Measurements from ENCODE around the gene ADD2.

The ADD2 gene

DNA sequence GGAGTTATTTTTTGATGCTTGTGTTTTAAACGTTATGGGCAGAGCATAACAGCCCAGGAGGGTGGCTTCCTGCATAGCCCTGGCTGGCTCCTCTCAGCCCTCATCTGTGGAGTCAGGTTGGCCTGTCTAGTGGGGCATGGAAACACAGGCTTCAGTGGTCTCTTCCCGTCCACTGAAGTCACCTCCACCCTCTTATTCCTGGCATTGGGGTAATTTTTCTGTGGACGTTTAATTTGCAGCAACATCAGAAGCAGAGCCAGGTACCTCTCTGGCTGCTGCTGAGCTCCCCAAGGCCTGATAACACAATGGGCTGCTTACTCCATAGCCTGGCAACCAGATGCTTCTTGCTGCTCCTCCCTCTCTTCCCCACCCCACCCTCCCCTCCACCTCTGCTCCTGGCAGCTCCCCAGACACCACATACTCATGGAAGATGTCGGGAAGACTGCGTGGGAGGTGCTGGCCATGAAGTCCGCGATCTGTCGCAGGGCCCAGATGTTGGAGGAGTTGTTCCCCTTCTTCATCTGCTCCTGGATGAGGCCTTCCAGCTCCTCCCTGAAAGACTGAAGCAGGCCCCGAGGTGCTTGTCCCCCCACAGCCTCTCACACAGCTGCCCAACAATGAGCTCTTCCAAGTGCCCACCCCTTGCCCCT, 64.0 kb downstream of the ADD2 start:
- DNase-seq (ENCODE audit: low read depth in 2 of 2), result no peak

DNA sequence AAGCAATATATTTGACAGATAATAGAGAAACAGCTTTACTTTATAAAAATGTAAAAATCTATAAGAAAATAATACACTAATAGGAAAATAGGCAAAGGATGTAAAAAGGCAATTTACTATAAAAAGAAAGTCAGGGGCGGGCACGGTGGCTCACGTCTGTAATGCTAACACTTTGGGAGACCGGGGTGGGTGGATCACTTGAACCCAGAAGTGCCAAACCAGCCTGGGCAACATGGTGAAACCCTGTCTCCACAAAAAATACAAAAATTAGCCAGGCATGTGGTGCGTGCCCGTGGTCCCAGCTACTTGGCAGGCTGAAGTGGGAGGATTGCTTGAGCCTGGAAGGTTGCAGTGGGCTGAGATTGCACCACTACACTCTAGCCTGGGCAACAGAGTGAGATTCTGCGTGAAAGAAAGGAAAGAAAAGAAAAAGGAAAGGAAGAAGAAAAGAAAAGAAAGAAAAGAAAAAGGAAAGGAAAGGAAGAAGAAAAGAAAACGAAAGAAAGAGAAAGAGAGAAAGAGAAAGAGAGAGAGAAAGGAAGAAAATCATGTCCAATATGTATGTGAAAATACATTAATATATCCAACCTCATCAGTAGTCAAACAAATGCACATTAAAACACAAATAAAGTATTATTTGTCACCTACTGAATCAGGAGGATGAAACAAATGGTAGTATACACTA, 65.1 kb downstream of the ADD2 start:
- no peak for DNase-seq (ENCODE audit: low read depth in 2 of 2)

DNA sequence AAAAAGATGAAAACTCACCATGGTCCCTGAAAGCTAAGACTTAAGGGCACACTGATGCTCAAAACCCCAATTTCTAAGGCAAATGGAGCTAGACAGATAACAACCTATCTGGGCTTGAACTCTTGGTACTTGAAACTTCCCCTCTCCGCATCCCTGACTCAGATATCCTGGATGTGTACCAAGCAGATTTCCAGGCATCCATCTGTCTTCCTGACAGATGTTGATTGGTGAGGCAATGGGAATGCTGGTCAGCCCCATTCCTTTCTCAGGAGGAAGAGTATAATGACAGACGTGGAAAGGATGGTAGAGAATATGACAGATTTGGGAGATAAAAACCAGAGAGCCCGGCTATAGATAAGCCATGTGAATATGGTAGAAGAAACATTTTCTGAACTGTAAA, 69.2 kb downstream of the ADD2 start:
- no peak for DNase-seq (ENCODE audit: low read depth in 2 of 2)

DNA sequence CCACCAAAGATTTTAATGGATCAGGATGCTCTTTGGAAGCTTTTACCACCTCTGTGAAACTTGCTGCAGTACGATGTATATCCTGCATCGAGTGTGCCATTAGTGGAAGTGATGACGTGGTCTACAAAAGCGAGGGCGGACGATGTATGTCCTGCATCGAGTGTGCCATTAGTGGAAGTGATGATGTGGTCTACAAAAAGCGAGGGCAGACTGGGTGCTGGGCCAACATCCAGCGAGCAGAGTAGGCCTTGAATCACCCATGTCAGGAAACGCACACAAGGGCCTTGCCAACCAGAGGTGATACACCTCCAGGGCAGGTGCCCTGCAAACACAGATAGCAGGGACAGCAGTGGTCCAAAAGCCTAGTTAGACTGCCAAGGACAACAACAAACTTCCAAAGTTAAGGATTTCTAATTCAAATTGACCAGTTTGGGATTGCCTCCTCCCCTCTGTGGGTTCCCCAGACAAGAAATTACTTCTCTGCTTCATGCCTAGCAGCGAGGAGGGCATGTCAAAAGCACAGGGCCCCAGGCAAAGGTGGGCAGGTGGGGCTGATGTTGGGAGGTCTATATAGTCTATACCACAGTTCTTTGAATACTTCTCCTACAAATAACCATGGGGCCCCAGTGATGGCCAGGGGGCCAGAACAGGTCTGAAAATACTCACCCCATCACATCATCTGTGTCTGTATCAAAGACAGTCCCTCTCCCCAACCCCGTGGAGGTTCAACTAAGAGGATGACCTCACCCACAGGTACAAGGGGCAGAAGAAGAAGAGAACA, 70.2 kb downstream of the ADD2 start:
- DNase-seq (ENCODE audit: low read depth in 2 of 2), result no peak

DNA sequence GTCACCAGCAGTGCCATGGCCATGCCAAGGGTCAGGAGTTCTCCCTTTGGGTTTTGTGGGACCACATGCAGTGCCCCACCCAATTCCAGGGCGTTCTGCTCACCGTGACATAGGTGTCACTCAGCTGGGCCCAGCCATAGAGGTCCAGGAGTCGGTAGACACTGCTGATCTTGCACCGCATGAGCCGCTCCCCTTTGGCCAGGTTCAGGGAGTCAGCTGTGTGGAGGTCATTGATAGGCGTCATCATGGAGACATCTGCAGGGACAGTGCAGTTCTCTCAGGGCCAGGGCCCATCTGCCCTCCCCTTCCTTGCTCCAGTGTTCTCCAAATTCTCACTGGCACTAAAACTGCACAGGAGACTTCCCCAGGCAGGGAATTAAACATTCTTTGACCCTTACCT, 71.9 kb downstream of the ADD2 start:
- no peak for DNase-seq (ENCODE audit: low read depth in 2 of 2)

DNA sequence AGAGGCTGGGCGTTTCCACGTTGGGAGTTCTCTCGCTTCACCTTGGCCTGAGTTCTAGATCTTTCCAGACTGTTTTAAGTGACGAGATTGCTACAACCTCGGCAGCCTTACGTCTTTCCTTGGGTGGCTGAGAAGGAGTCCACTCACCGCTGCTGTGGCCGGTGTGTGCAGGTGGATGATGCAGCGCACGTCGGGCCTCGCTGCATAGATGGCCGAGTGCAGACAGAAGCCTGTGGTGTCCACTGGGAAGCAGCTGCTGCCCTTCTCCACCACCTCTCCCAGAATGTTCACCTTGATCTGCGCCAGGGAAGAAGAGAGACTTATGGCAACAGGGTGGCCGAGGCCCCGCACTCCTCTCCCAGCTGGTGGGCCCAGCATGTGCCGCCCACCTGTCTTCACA, 75.7 kb downstream of the ADD2 start:
- DNase-seq (ENCODE audit: low read depth in 2 of 2), result no peak

DNA sequence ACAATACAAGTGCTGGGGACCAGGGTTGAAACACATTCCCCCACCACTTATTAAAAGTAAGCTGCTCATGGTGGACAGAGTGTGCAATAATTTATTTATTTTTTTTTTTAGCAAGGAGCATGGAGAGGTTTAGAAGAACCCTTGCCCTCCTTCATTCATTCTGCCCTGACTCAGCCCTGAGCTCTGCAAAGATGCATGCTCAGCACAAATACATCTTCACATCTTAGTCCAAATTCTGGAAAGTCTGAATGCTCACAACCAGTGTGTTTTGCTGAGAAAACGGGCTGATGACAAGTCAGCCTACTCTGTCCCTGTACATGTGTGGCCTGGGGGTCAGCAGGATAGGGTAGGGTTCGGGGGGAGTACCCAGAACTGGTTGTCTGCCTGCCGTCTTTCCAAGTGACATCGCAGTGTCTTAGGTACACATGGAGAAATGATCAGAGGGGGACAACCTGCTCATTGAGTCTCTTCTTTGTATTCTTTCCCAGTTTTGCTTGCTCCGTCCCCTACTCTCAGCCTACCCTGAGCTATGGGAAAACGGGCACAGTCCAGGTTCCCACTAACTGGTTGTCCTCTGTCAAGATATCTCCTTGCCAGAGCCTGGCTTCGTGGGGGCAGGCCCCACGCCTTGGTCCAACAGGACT, 76.4 kb downstream of the ADD2 start:
- no peak for DNase-seq (ENCODE audit: low read depth in 2 of 2)

DNA sequence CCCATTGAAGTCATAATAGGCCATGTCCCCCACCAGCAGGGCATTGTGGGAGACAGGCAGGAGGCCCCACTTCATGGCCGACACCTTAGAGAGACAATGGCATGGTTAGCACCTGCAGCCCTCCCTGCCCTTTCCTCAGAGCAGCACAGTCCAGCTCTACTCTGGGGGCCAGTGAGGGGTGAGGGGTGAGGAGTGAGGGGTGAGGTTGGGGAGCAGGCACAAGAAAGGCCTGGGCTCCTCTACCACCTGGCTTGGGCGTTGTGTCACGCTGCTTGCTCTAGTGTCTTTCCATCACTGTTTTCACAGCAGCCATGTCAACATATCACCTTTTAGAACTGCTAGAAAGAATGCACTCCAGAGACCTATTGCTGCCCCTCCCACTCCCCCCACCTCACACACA, 77.2 kb downstream of the ADD2 start:
- DNase-seq (ENCODE audit: low read depth in 2 of 2), result no peak

DNA sequence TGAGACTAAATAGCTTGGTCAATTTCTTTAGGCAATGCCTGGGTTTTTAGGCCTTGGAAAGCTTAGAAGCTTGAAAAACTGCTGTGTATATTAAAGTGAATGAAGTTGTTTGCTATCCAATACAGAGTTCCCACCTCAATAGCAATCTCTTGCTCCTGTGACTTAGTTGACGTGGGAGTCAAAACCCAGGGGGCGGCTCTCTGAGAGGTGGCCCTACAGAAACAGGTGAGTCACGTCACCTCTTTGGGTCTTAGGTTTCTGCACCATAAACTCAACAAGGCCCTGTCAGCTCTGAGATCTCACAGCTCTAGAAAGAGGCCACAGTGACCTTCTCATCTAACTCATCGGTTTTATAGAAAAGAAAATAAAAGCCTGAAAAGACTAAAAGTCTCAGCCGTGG, 79.6 kb downstream of the ADD2 start:
- DNase-seq (ENCODE audit: low read depth in 2 of 2), result no peak

DNA sequence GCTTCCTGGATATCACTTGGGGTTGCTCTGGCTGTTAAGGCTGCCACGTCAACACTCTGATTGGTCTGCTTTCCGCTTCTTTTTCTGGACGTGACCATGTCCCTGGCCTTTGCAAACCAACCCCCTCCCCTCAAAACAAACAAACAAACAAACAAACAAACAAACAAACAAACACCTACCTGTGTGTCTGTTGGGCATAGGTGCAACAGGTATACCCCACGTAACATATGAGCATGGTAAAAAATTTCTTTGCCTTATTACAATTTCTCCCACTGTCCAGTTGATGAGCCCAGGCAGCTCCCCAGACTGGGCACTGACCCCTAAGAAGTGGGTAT, 80.6 kb downstream of the ADD2 start:
- DNase-seq (ENCODE audit: low read depth in 2 of 2), result no peak

DNA sequence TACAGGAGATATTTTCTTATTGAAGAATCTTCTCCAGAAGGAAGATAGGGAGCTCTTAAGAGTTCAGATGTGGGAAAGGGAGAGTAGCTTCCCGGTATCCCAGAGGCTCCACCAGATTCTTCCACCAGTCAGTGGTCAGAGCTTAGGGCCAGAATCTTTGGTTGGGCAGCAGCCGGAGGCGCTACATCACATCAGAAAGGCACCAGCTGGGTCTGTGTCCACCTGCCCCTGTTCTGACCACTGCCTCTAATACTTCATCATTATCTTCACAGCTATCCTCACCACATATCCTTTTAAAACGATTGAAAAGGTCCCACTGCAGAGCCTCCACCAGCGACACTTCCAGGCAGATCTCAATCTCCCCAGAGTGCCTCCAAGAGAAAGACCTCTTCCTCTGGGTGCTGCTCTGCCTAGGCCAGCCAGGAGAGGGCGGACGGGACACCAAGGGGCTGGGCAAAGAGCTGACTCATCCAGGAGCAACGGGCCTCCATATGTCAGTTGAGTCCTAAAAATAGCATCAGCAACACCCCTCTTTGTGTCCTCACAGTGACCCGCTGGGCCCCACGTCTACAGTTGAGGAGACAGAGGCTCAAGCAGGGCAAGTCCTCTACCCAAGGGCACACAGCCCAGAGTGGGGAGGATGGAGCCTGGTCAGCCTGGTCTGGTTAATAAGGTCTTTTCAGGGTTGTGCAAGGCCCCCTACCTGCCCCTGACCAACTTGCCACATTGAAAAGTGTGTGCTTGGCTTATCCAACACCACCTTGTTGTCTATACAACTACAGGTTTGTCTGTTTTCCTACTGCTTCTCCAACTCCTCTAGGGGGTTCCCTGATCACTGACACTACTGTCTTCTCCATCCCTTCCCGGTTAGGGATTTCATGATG, 81.2 kb downstream of the ADD2 start:
- no peak for DNase-seq (ENCODE audit: low read depth in 2 of 2)

DNA sequence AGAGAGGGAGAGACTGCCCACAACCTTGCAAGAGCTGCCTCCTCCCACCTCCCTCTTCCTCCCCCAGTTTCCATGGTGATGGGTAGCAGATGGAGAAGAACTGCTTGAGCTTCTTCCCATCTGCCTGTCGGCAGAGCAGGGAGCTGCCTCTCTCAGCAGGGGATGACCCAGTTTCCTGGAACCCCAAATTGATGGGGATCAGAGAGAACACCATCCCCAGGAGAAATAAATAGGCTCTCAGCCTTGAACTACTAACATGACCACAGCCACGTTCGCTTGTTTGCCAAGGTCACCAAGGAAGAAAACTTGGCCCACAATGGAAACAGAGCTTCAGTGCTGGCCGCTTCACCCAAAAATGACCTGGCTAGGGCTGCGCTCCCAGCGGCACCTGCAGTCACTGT, 82.2 kb downstream of the ADD2 start:
- no peak for DNase-seq (ENCODE audit: low read depth in 2 of 2)

DNA sequence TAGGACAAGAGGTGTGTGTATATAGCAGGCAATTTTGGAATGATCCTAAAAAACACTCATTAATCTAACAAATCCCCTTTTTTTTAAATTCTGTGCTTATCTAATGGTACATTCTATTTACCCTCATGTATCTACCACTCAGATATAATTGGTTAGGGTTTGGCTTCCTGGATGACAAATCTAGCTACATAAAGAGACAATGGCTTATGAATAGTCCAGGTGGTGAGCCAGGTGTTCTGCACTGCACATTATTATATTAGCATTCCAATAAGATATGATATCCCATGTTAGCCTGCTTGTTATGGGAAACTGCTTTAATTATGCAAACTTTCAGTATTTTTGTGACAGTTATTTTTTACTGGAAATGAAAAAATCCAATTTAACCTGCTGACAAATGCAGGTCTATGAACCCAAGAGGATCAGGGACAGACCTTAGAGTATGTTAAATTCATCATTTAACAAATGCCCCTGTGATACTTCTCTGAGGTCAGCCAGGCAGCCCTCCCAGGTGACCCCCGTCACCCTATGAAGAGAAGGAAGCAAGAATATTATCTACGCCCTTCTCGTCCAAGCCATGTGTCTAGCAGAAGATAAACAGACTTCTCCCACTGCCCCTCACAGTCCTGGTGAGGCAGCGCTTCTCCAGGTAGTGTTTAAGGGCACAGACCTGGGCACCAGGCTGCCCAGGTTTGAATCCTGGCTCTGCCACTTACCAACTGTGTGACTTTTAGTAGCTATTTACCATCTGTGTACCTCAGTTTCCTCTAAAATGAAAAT, 83.0 kb downstream of the ADD2 start:
- DNase-seq (ENCODE audit: low read depth in 2 of 2), result no peak

DNA sequence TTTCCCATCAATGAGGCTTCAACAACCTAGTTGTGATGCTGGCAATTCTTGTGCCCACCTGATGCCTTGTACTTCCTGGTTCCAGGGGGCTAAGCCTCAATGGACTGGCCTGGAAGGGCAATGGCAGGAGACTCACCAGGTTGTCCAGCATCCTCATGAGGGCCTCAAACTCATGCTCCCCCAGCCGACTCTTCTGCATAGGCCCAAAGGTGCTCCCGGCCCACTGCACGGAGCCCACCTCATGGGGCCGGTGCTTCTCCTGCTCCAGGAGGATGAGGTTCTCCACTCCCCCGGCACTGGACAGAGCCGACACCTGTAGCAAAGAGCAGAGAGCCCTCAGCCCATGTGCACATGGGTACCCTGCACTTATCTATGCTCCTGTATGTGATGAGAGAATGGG, 84.5 kb downstream of the ADD2 start:
- no peak for DNase-seq (ENCODE audit: low read depth in 2 of 2)

DNA sequence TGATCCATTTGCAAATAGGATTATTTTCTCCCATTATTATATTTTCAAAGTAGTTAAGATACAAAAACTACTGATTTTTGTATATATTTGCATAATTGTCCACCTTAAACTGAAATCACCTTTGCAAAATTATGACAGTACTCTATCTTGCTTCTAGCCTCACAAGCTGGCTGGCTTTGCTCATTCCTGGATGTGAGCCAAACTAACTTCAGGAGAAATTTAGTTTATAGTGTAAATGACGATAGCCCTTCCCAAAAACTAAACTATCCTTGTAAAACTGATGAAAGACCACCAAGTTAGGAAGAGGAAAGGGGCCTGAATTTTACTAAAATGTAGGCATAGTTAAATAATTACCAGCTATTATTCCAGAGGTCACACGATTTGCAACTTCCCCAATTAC, 87.3 kb downstream of the ADD2 start:
- DNase-seq (ENCODE audit: low read depth in 2 of 2), result no peak

DNA sequence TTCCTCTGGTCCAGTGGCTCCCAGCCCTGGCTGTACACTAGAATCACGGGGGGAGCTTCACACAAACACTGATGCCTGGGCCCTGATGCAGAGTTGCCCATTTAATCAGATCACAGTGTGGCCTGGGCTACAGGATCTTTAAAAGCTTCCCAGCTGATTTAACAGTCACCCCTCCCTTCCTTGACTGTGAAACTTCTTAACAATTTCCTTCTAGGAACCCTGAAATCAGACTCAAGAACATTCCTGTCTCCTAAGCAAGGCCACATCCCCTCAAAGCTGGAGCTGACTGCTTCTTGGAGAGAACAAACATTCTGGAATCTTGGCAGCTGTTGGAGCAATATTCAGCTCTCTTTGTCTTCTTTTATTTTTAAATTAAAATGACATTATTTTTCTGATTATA, 88.7 kb downstream of the ADD2 start:
- DNase-seq (ENCODE audit: low read depth in 2 of 2), result no peak

DNA sequence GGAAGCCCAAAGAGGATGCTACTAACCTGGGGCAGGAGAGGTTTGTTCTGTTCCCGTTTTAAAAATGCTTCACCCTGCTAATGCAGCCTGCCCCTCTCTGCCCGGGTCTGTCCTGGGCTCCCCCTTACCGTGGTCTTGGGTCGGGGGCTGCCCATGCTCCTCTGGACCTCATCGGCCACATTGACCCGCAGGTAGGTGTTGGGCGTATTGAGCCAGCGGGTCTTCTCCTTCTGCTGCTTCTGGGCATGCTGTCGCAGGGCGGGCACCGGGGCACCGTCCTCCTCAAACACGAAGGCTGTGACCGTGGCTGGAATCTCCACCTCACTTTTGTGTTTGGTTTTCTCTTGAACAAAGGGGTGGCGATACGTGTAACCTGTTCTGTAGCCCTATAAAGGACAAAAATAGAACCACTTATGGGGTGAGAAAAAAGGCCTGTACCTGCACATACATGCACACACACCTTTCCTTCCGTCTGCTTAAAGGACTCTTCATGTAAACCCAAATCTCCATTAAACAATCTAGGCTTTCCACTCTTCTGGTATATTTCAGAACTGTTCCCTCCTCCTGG, 89.3 kb downstream of the ADD2 start:
- no peak for DNase-seq (ENCODE audit: low read depth in 2 of 2)

DNA sequence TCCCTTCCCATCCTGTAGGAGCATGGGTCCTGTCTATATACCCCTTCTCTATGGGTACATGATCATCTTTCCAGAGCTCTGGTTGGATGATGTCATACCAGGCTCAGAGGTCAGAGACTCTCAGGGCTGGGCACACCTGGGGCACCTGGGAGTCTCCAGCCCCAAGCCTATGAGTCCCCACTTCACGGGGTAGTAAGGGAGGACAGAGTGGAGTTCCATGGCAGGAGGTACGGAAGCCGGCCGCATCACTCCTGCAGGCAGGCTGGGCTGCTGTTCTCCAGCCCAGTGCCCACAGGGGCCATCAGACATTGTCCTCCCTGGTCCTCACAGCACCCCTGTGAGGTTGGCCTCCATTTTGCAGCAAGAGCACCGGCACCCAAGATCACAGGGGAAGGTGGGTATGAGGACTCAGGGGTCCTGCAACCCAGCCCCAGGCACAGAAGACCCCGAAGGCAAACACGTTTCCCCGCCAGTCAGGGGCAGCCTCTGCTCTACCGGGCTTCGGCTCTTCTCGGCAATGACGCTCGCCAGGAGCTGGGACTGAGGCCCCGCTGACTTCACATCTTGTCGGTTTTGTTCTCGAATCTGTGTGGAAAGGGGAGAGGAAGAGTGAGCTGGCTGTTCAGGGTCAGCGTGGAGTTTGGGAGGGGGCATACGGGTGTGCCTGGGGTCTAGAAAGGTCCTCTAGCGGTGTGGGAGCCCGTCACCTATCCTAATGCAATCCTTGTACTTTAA, 91.5 kb downstream of the ADD2 start:
- DNase-seq (ENCODE audit: low read depth in 2 of 2), result no peak

DNA sequence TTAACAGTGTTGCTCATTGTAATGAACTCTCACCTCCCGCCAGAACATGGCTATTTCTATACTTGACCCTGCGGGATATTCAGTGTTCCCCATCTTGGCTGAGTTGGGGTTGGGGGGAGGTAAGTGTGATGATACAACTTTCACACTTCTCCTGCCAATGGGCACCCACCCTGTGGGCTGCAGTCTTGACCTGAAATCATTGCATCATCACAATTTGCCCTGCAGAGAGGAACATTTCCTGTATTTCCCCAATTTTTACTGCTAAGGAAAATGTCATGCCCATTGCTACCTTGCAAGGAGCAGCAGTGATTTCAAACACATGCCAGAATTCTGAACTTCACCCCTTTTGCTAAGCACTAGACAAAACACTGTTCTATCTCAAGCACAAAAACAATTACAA, 92.1 kb downstream of the ADD2 start:
- no peak for DNase-seq (ENCODE audit: low read depth in 2 of 2)

All from activated CD8-positive, alpha-beta memory T cell treated with anti-CD3 and anti-CD28 coated beads for 4 hours (primary cell).